ENCODE data around the gene RXFP1.

DNA sequence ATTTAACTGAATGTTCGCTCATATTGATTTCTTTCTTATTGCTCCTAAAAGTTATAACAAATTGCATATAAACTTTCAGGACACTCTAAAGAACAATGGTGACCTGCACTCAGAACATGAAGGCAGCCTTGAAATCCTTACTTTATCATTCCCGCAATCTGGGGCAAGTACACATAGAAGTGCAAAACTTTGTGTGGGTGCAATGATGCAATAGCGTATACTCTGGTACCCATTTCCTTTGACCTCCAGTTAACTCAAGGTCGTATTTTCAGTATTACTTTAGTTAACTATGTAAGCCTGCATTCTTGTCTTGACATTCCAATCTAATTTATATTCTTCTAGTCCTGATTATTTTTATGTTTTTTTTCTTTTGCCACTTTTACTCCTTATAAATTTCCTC lies 85.3 kb downstream of the RXFP1 start:
- no peak for TF ChIP-seq EZH2 (IDR thresholded peaks at IDR 0.05)
- no peak for TF ChIP-seq POLR2AphosphoS5 (IDR thresholded peaks at IDR 0.05; ENCODE audit: borderline replicate concordance, low read depth, low read length)
- TF ChIP-seq FOXP2 (optimal IDR thresholded peaks at IDR 0.05; ENCODE audit: control extremely low read depth, extremely low read length, insufficient read depth) = no peak
